ENCODE data around the gene RPL27A.

DNA sequence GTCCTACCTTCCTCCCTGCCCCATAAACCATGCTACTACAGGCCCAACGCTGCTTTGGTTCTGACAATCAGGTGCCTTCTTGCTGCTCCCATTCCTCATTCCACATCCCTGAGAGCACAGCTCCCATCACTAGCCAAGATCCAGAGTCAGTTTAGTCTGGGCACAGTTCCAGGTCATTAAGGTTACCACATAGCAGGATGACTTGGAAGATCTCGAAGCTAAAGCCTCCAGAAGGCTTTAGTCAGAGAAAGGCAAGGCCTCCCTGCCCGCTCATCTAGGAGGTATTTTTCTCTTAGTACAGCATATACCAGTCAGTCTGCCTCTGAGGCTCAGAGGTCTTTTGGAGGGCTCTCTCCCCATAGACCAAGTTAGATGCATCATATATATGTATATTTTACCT, 30.5 kb upstream of the RPL27A start:
- TF ChIP-seq, protein P1, sequence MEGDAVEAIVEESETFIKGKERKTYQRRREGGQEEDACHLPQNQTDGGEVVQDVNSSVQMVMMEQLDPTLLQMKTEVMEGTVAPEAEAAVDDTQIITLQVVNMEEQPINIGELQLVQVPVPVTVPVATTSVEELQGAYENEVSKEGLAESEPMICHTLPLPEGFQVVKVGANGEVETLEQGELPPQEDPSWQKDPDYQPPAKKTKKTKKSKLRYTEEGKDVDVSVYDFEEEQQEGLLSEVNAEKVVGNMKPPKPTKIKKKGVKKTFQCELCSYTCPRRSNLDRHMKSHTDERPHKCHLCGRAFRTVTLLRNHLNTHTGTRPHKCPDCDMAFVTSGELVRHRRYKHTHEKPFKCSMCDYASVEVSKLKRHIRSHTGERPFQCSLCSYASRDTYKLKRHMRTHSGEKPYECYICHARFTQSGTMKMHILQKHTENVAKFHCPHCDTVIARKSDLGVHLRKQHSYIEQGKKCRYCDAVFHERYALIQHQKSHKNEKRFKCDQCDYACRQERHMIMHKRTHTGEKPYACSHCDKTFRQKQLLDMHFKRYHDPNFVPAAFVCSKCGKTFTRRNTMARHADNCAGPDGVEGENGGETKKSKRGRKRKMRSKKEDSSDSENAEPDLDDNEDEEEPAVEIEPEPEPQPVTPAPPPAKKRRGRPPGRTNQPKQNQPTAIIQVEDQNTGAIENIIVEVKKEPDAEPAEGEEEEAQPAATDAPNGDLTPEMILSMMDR (IDR thresholded peaks at IDR 0.05; ENCODE audit: low read depth, low read length, poor library complexity, severe bottlenecking), result no peak
- TF ChIP-seq EZH2phosphoT487 (IDR thresholded peaks at IDR 0.05; ENCODE audit: borderline replicate concordance, low read length), result no peak
